HepG2 (cell line): ENCODE results near the gene NUP214. TPM values are rescaled to one million over a fixed set of nuclear protein-coding genes. Genes with fewer than 3 reads are reported as not detected.

Experiments used
- ATAC-seq: fragments of 200-7000 bp; cut with Tn5 transposase; 3 replicates; pipeline ENCODE4 v1.9.1; 2020; ENCODE audit warnings: mild to moderate bottlenecking, moderate library complexity
- BruUV-seq: library from RNA; stranded (reverse); fragments of 400-500 nt; replicated peaks from 2 replicates; lab custom pipeline; 2021; lab: Mats Ljungman, UMichigan
- CTCF ChIA-PET: fragments of 300-600 bp; formaldehyde crosslinking; extraction: SDS; loops from one replicate; lab custom pipeline; 2021; ENCODE audit warnings: low total read pairs, inconsistent platforms, low intra/inter-chr PET ratio; lab: Yijun Ruan, JAX
- POLR2A ChIA-PET: fragments of 350-600 bp; sonication (Branson Sonifier 250); formaldehyde crosslinking; loops from one replicate; lab custom pipeline; 2020; ENCODE audit warnings: antibody characterized with exemption, inconsistent platforms; lab: Yijun Ruan, JAX
- DNase-seq: peaks from one replicate; pipeline ENCODE4 v3.0.0-alpha.2; 2015; ENCODE audit warnings: low spot score
- FAIRE-seq: peaks from 3 replicates; lab custom pipeline; 2011; peaks lifted over from hg19 to GRCh38; lab: Jason Lieb, UNC
- H2AFZ ChIP-seq: one replicate; pipeline ENCODE4 v1.6.1; 2011; ENCODE audit warnings: low read length, inconsistent platforms
- H3K27ac ChIP-seq: fragments of 300-600 bp; 3 replicates; pipeline ENCODE4 v1.8.0; 2011; ENCODE audit warnings: mixed run types, mild to moderate bottlenecking, mixed read lengths, low read length, inconsistent platforms; ENCODE audit not compliant: insufficient read depth; ENCODE audit errors: extremely low read length
- H3K27me3 ChIP-seq, 2 experiments: fragments of 200-600 bp in 1 of 2; 2 replicates in 1 of 2; 3 replicates in 1 of 2; pipeline versions ENCODE4 v1.6.0 to v1.8.0; 2011; ENCODE audit warnings: low read length in 2 of 2, mild to moderate bottlenecking in 2 of 2, moderate library complexity in 2 of 2, inconsistent platforms in 1 of 2; ENCODE audit not compliant: insufficient read depth in 2 of 2, control insufficient read depth in 1 of 2
- H3K36me3 ChIP-seq, 2 experiments: fragments of 200-600 bp in 1 of 2; replicated peaks in 1 of 2; 2 replicates in 1 of 2; 3 replicates in 1 of 2; pipeline versions ENCODE4 v1.5.1 to v1.8.0; 2011; ENCODE audit warnings: low read length in 2 of 2, inconsistent platforms in 1 of 2; ENCODE audit not compliant: insufficient read depth in 2 of 2, control insufficient read depth in 1 of 2
- H3K4me1 ChIP-seq: 2 replicates; pipeline ENCODE4 v1.5.1; 2012; ENCODE audit warnings: low read length, inconsistent platforms; ENCODE audit not compliant: insufficient read depth
- H3K4me2 ChIP-seq: 2 replicates; pipeline ENCODE4 v1.6.0; 2011; ENCODE audit warnings: low read depth, low read length, inconsistent platforms
- H3K4me3 ChIP-seq, 3 experiments: fragments of 200-600 bp in 1 of 3; sonication (generic), shearing (Covaris generic) in 1 of 3; replicated peaks in 1 of 3; 2 replicates each; pipeline ENCODE4 v1.5.1; 2011 to 2016; ENCODE audit warnings: low read length in 3 of 3, inconsistent platforms in 2 of 3, low read depth in 2 of 3, mild to moderate bottlenecking in 2 of 3, control low read depth in 1 of 3, mixed read lengths in 1 of 3; ENCODE audit not compliant: insufficient read depth in 1 of 3
- H3K79me2 ChIP-seq: one replicate; pipeline ENCODE4 v1.6.1; 2011; ENCODE audit warnings: low read length, inconsistent platforms; ENCODE audit not compliant: insufficient read depth
- H3K9ac ChIP-seq: 2 replicates; pipeline ENCODE4 v1.6.0; 2011; ENCODE audit warnings: mild to moderate bottlenecking, low read depth, low read length, inconsistent platforms; ENCODE audit not compliant: insufficient read depth
- H3K9me3 ChIP-seq: 2 replicates; pipeline ENCODE4 v1.5.1; 2012; ENCODE audit warnings: mild to moderate bottlenecking, low read length
- H4K20me1 ChIP-seq: 2 replicates; pipeline ENCODE4 v1.6.0; 2011; ENCODE audit warnings: inconsistent platforms, mild to moderate bottlenecking, low read length, moderate library complexity; ENCODE audit not compliant: insufficient read depth
- CC2D1A ChIP-seq: sonication (generic); formaldehyde crosslinking; IDR thresholded peaks from 2 replicates; pipeline ENCODE4 v1.8.1; 2023; ENCODE audit warnings: mild to moderate bottlenecking, missing genetic modification reagents
- EEA1 ChIP-seq: sonication (generic); formaldehyde crosslinking; IDR thresholded peaks from 2 replicates; pipeline ENCODE4 v1.5.1; 2020; ENCODE audit warnings: mild to moderate bottlenecking, missing genetic modification reagents, borderline replicate concordance
- ONECUT2 ChIP-seq: sonication (generic); formaldehyde crosslinking; IDR thresholded peaks from 2 replicates; pipeline ENCODE4 v1.4.0; 2020; ENCODE audit warnings: missing genetic modification reagents
- RARG ChIP-seq: sonication (generic); formaldehyde crosslinking; IDR thresholded peaks from 2 replicates; pipeline ENCODE4 v1.4.0; 2020; ENCODE audit warnings: low read depth, mild to moderate bottlenecking, missing genetic modification reagents
- REPIN1 ChIP-seq: sonication (generic); formaldehyde crosslinking; IDR thresholded peaks from 2 replicates; pipeline ENCODE4 v1.8.0; 2022; ENCODE audit warnings: missing genetic modification reagents, low read depth, mild to moderate bottlenecking, borderline replicate concordance
- SRF ChIP-seq: IDR thresholded peaks from 2 replicates; pipeline ENCODE4 v1.6.1; 2011; ENCODE audit warnings: mild to moderate bottlenecking, low read depth, low read length, moderate library complexity
- TAF1 ChIP-seq: sonication (generic); formaldehyde crosslinking; IDR thresholded peaks from 2 replicates; pipeline ENCODE4 v1.4.0; 2020; ENCODE audit warnings: missing genetic modification reagents
- TBX2 ChIP-seq: sonication (generic); formaldehyde crosslinking; IDR thresholded peaks from 2 replicates; pipeline ENCODE4 v1.5.0; 2020; ENCODE audit warnings: missing genetic modification reagents, mild to moderate bottlenecking, borderline replicate concordance
- ZFP36L1 ChIP-seq: sonication (generic); formaldehyde crosslinking; IDR thresholded peaks from 2 replicates; pipeline ENCODE4 v1.8.0; 2022; ENCODE audit warnings: mild to moderate bottlenecking, missing genetic modification reagents, moderate library complexity
- ZNF17 ChIP-seq: sonication (generic); formaldehyde crosslinking; IDR thresholded peaks from 2 replicates; pipeline ENCODE4 v1.5.0; 2020; ENCODE audit warnings: mild to moderate bottlenecking, missing genetic modification reagents
- ZNF18 ChIP-seq: sonication (generic); formaldehyde crosslinking; IDR thresholded peaks from 2 replicates; pipeline ENCODE4 v1.8.0; 2022; ENCODE audit warnings: mild to moderate bottlenecking, missing genetic modification reagents; ENCODE audit not compliant: insufficient replicate concordance
- ZNF274 ChIP-seq: sonication (generic); formaldehyde crosslinking; IDR thresholded peaks from 2 replicates; pipeline ENCODE4 v1.5.1; 2020; ENCODE audit warnings: mild to moderate bottlenecking, missing genetic modification reagents
- ZNF350 ChIP-seq: sonication (generic); formaldehyde crosslinking; IDR thresholded peaks from 2 replicates; pipeline ENCODE4 v1.4.0; 2020; ENCODE audit warnings: mild to moderate bottlenecking, low read depth, missing genetic modification reagents, borderline replicate concordance
- ZNF512B ChIP-seq: sonication (generic); formaldehyde crosslinking; IDR thresholded peaks from 2 replicates; pipeline ENCODE4 v1.5.1; 2020; ENCODE audit warnings: missing genetic modification reagents, mild to moderate bottlenecking, borderline replicate concordance
- ZNF549 ChIP-seq: sonication (generic); formaldehyde crosslinking; IDR thresholded peaks from 2 replicates; pipeline ENCODE4 v1.5.0; 2020; ENCODE audit warnings: missing genetic modification reagents
- ZNF615 ChIP-seq: sonication (generic); formaldehyde crosslinking; IDR thresholded peaks from 2 replicates; pipeline ENCODE4 v1.5.0; 2020; ENCODE audit warnings: mild to moderate bottlenecking, missing genetic modification reagents, borderline replicate concordance
- ZNF703 ChIP-seq: sonication (generic); formaldehyde crosslinking; IDR thresholded peaks from 2 replicates; pipeline ENCODE4 v1.5.1; 2020; ENCODE audit warnings: missing genetic modification reagents, mild to moderate bottlenecking, moderate library complexity, borderline replicate concordance
- ZNF883 ChIP-seq: sonication (generic); formaldehyde crosslinking; IDR thresholded peaks from 2 replicates; pipeline ENCODE4 v1.5.1; 2020; ENCODE audit warnings: mild to moderate bottlenecking, missing genetic modification reagents; ENCODE audit errors: not compliant biosample characterization
- ZSCAN9 ChIP-seq: IDR thresholded peaks from 2 replicates; pipeline ENCODE4 v1.6.1; 2016; ENCODE audit warnings: borderline replicate concordance
- WGBS: methylation state at CpG from one replicate; pipeline ENCODE4 v1.1.6; 2017; ENCODE audit warnings: low lambda C conversion rate; 5-methylcytosine and 5-hydroxymethylcytosine counted together
- in situ Hi-C: cut with HindIII; loops from 2 replicates; pipeline ENCODE4 v1.10.0; 2017; ENCODE audit warnings: low pct_unique_long_range_greater_than_20kb; ENCODE audit not compliant: extremely low pct_ligation_motif_present
- intact Hi-C: fragments of 100-400 bp; cut with micrococcal nuclease; formaldehyde crosslinking; loops from one replicate; pipeline ENCODE4 v1.10.0; 2022; ENCODE audit not compliant: unreplicated experiment
- polyA plus RNA-seq, 8 experiments: library from polyadenylated mRNA; depleted of rRNA in 3 of 8; stranded (reverse) in 7 of 8; unstranded in 1 of 8; fragments of >200 nt; fragmentation: Illumina TruSeq in 4 of 8; extraction: Trizol in 4 of 8; gene quantifications; 2 replicates each; pipeline versions ENCODE4 v1.2.1 to v1.2.3, GENCODE V29; 2011 to 2016; ENCODE audit warnings: low read depth in 4 of 8, missing spikeins in 1 of 8, mixed read lengths in 1 of 8; ENCODE audit not compliant: insufficient read depth in 1 of 8
- total RNA-seq, 5 experiments: library from RNA; depleted of rRNA; stranded (reverse); fragments of >200 nt; fragmentation: Illumina TruSeq; extraction: Trizol; gene quantifications; 2 replicates each; pipeline ENCODE4 v1.2.3, GENCODE V29; 2016; ENCODE audit warnings: low read depth in 1 of 5

Gene NUP214
- total and polyA plus RNA-seq, 2 of the 13 experiments (the other 11 are each of a cell fraction or from before 2014, with no cell fraction given): 8.4 to 16.0 TPM

GRCh38 chr9:131112374-131113154 lies 12.8 kb upstream of the NUP214 start:
- no peak for DNase-seq
- no peak for TF ChIP-seq ZFP36L1 (CRISPR knock-in tag)
- TF ChIP-seq ZNF549 (CRISPR knock-in tag): no peak
- TF ChIP-seq REPIN1 (CRISPR knock-in tag): no peak
- TF ChIP-seq ZNF350: no peak
- TF ChIP-seq TBX2 (CRISPR knock-in tag): no peak
- TF ChIP-seq RARG (CRISPR knock-in tag): no peak
- no peak for TF ChIP-seq ZNF512B (CRISPR knock-in tag)
- TF ChIP-seq ZNF18: no peak
- no peak for TF ChIP-seq ZNF615 (CRISPR knock-in tag)
- no peak for TF ChIP-seq ZNF17 (CRISPR knock-in tag)
- no peak for TF ChIP-seq ZNF274 (CRISPR knock-in tag)
- no peak for TF ChIP-seq ZNF703
- TF ChIP-seq ONECUT2 (CRISPR knock-in tag): no peak
- TF ChIP-seq EEA1 (CRISPR knock-in tag): no peak
- TF ChIP-seq CC2D1A (CRISPR knock-in tag): no peak
- no peak for TF ChIP-seq TAF1 (CRISPR knock-in tag)
- TF ChIP-seq SRF: no peak
- TF ChIP-seq ZNF883 (CRISPR knock-in tag): no peak
- no peak for TF ChIP-seq ZSCAN9 (CRISPR knock-in tag)
- H3K36me3 ChIP-seq: no peaks in the 10 kb centered on the region; a peak in 1 of 5 replicates
- in situ Hi-C loops: no loop called here
- peaks cover 0 to 3% of the 10 kb centered on the region in 2 experiments; a peak in 1 of 5 replicates for H3K27me3 ChIP-seq
- no peaks in the 10 kb centered on the region for H3K9me3 ChIP-seq
- no peak overlapping the region for H3K4me3 ChIP-seq
- intact Hi-C loops: no loop called here
- BruUV-seq: TSS peak; percentile 31
- peaks cover 17% of the 10 kb centered on the region for H3K4me1 ChIP-seq
- 96% methylated on average over 22 of the region's 23 CpGs for WGBS
- H3K9ac ChIP-seq: no peak overlapping the region; the same call in 1 of the 2 replicates
- ATAC-seq: no peak
- no peak overlapping the region for H3K27ac ChIP-seq
- ChIA-PET CTCF (no interaction called here), POLR2A (interaction anchor here (1.8 to 3.2 kb wide), 2 partner anchors 11 to 13 kb away, joined by 8 to 15 read pairs; partner anchors contain the start of gene NUP214)
- H4K20me1 ChIP-seq: no peaks in the 10 kb centered on the region
- H2AFZ ChIP-seq: no peak overlapping the region
- FAIRE-seq: no peak
- 0 out of 2 replicates have a peak overlapping the region, but pooled peaks have one; percentile 53 for H3K4me2 ChIP-seq
- no peaks in the 10 kb centered on the region for H3K79me2 ChIP-seq
